EH (cell line): ENCODE data around the gene UBTD2.

Source experiments
- DNase-seq: peaks from one replicate; pipeline ENCODE4 v3.0.0-alpha.2; 2015; ENCODE audit warnings: low read depth

The UBTD2 gene

DNA sequence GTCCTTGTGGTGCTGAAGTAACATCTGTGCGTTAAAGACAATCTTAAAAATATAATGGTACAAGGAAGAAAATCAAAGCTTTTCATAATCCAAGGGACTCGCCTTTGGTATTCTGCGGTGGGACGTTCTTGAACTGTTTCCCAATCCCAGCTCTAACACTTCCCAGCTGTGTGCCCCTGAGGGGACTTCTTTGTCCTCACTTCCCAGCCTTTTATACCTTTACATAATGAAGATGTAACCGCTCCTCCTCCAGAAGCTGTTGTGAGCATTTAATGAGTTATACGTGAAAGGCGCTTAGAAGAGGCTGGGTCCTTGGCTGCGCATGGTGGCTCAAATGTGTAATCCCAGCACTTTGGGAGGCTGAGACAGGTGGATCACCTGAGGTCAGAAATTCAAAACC, 112.4 kb downstream of the UBTD2 start:
- DNase-seq, result no peak

- DNase-seq, result no peak
Measured at GRCh38 chr5:172170251-172170701, 113.3 kb downstream of the UBTD2 start.

- DNase-seq, result no peak
Measured at GRCh38 chr5:172169216-172169615, 114.3 kb downstream of the UBTD2 start.

DNA sequence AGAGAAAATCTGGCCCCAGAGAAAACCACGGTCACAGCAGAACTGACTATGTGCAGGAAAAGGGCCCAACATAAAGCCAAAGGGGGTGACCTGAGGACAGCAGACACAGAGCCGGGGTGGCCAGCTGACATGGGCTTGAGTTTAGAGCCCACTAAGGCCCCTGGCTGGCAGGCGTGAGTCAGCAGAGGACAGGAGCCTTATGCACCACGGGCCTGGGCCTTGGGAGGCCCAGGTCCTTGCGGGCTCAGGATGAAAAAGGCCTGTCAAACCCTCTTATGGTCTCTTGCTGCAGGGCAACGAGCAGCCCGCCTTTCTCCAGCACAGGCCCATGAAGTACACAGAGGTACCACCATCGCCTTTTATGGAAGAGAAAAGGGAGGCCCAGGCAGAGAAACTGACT, 115.3 kb downstream of the UBTD2 start:
- no peak for DNase-seq

GRCh38 chr5:172167895-172168294, 115.7 kb downstream of the UBTD2 start:
- no peak for DNase-seq

GRCh38 chr5:172166030-172166826, 117.3 kb downstream of the UBTD2 start:
- DNase-seq, result no peak

DNA sequence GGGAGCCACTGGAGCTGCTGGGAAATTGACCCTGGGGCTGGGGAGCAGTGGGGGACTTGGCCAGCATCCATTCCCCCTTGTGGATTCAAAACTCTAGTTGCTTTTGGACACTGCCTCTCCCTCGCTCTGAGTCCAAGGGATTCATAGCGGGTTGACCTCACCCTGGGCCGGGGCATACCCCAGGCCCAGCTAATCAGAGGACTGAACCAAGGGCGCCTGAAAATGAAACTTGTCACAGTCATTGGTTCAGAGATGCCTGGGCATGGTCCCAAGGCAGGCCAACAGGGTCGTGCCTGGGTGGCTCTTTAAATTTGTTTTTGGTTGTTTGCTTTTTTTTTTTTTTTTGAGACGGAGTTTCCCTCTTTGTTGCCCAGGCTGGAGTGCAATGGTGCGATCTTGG, 118.1 kb downstream of the UBTD2 start:
- no peak for DNase-seq

DNA sequence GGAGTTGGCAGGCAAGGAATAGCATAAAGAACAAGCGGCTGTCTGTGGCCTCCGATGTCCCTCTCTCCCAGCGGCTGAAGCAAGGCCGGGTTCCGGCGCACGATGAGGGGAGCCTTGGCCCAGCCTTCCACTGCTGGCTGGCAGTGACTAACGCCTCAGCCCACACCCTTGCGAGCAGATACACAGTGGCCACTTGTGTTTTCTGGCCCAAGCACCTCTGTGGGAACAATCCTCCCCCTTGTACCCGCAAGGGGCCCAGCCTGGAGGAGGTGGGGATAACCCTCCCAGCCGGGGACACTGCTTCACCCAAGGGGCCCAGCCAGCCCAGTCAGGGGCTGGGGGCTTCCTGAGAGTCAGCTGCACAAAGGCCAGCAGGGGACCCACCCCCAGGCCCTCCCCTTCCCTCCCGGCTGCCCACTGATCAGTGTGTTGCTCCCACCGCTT, 118.8 kb downstream of the UBTD2 start:
- no peak for DNase-seq

GRCh38 chr5:172163346-172163745, 120.2 kb downstream of the UBTD2 start:
- peak; percentile 38 for DNase-seq

DNA sequence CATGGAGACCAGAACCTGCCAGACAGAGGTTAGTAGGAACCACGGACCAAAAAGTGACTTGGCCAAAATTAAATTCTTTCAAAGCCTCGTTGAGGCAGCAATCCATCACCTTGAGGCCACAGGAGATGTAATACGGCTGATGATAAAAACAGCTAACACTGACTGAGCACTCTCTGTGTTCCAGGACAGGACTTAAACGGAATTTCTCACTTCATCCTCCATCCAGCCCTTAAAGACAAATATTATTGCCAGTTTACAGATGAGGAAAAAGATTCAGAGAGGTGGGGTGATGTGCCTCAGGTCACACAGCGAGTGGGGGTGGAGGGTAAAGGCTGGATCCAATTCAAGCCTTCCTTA, 120.6 kb downstream of the UBTD2 start:
- DNase-seq, result no peak

DNA sequence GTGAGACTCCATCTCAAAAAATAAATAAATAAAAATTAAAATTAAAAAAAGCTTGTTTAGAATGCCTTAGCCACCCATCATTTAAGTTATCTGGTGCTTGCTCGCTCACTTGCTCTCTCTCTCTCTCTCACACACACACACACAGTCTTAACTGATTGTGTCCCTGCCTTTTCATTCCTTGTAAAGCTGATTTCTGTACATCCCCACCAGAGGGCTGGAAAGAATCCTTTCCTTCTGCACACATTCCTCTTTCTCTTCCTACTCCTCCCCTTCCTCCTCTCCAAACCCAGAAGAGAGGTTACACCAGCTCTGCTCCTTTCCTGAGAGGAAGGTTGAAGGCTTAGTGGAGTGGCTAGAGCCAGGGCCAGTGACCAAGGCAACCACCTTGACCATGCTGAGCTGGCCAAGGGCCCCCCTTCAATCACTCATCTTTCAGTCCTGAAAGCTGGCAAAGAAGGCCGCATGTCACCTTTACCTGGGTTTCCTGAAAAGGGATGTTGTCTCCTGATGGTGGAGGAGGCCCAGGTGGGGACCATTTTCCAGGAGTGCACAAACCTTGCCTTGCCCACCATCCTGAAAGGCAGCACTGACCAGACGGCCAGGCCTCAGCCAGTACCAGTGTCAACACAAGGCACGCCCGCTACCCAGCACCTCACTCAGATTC, 121.1 kb downstream of the UBTD2 start:
- peak; percentile 68 for DNase-seq

- DNase-seq, result no peak
Measured at GRCh38 chr5:172160506-172160905, 123.1 kb downstream of the UBTD2 start.
